Hematopoietic multipotent progenitor cell treated with erythropoietin and hydrocortisone succinate and interleukin-3 and kit ligand, for 17 days (in vitro differentiated cells): Measurements from ENCODE around the gene ARHGEF10L.
"Not testable (repeated sequence)": the region's sequence is repeated elsewhere in the genome, so short reads cannot be mapped to it uniquely, and the experiment has no call there.

Experiments used
- DNase-seq: peaks from one replicate; pipeline ENCODE4 v3.0.0-alpha.2; 2015; ENCODE audit warnings: low spot score

Gene ARHGEF10L, protein sequence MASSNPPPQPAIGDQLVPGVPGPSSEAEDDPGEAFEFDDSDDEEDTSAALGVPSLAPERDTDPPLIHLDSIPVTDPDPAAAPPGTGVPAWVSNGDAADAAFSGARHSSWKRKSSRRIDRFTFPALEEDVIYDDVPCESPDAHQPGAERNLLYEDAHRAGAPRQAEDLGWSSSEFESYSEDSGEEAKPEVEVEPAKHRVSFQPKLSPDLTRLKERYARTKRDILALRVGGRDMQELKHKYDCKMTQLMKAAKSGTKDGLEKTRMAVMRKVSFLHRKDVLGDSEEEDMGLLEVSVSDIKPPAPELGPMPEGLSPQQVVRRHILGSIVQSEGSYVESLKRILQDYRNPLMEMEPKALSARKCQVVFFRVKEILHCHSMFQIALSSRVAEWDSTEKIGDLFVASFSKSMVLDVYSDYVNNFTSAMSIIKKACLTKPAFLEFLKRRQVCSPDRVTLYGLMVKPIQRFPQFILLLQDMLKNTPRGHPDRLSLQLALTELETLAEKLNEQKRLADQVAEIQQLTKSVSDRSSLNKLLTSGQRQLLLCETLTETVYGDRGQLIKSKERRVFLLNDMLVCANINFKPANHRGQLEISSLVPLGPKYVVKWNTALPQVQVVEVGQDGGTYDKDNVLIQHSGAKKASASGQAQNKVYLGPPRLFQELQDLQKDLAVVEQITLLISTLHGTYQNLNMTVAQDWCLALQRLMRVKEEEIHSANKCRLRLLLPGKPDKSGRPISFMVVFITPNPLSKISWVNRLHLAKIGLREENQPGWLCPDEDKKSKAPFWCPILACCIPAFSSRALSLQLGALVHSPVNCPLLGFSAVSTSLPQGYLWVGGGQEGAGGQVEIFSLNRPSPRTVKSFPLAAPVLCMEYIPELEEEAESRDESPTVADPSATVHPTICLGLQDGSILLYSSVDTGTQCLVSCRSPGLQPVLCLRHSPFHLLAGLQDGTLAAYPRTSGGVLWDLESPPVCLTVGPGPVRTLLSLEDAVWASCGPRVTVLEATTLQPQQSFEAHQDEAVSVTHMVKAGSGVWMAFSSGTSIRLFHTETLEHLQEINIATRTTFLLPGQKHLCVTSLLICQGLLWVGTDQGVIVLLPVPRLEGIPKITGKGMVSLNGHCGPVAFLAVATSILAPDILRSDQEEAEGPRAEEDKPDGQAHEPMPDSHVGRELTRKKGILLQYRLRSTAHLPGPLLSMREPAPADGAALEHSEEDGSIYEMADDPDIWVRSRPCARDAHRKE (N-terminal part only)

DNA sequence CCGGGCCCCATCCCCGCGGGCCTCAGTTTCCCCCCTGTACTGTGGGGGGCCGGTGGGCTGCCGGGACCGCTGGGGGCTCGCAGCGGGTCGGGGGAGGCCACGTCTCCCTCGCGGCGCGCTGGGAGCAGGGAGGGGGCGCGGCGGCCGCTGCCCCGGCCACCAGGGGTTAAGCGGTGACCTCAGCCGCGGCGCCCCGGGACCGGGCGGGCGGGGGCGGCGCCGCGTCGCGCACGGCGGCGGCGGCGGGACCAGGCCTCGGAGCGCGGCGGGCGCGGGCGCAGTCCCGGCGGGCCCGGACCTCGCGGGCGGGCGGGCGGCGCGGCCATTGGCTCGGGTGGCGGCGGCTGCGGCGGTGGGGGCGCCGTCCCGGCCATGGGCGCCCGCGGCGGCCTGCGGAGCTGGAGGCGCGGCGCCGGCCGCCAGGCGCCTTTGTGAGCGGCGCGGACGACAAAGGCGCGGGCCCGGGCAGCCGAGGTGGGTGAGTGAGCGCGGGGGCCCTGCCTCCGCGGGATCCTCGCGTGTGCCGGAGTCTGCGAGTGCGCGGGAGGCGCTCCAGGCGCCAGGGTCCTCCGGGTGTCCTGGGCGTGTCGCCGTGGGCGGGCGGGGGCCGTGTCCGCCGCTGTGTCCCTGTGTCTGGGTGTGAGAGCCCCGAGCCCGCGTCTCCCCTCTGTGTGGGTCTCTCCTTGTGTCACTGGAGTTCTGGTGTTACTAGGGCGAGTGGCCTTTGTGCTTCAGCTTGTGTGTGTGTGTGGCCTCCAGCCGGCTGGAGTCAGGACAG is at the start of gene ARHGEF10L:
ARHGEF10L (plus strand) TSS at position 222 of the 778 bp plus-strand sequence. CDS start 40,898 bp downstream, outside the sequence.
- DNase-seq: no peak

DNA sequence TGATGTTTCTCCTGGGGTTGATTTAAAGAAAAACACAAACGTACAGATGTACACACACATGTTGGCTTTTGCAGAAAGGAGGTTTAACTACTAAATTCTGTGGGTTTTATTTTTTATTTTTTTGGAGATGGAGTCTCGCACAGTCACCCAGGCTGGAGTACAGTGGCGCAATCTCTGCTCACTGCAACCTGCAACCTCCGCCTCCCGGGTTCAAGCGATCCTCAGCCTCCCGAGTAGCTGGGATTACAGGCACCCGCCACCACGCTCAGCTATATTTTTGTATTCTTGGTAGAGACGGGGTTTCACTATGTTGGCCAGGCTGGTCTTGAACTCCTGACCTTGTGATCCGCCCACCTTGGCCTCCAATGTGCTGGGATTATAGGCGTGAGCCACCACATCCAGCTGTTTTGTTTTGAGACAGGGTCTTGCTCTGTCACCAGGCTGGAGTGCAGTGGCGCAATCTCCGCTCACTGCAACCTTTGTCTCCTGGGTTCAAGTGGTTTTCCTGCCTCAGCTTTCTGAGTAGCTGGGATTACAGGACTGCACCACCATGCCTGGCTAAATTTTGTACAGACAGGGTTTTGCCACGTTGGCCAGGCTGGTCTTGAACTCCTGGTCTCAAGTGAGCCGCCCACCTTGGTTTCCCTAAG is 49.6 kb upstream of the ARHGEF10L start:
- DNase-seq: not testable (repeated sequence)

DNA sequence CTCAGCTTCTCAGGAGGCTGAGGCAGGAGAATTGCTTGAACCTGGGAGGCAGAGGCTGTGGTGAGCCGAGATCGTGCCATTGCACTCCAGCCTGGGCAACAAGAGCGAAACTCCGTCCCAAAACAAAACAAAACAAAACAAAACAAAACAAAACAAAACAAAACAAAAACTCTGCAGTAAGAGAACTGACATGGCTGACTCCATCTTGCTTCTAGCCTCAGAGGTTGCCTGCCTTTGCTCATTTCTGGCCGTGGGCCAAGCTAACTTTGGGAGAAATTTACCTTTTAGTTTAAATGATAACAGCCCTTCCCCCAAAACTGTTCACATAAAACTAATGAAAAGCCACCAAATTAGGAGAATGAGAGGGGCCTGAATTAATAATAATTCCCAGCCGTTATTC is 48.8 kb upstream of the ARHGEF10L start:
- not testable (repeated sequence) for DNase-seq

DNA sequence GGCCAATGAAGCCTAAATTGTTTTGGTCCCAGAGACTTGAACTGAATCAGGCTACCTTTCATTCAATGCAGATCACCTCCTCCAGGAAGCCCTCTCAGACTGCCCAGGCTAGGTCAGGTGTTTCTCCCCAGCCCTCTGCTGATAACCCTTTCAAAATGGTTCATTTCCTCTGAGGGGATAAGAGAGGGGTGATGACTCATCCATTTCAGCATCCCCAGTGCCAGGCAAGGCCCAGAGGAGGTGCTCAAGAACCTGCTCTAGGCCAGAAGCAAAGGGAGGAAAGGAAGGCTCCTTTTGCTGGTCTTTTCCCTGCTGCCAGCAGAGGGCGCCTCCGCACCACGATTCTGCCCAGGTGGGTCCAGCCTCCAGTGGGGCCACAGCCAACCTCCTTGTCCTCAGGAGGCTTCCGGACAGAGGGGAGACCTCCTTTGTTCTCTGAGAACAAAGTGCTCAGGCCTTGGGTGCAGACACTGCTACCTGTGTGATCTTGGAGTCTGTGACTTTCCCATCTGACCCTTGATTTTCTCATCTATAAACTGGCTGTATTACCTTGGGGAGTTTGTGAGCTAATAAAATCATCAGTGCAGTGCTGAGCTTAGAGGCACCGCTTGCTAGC is 45.3 kb upstream of the ARHGEF10L start:
- DNase-seq: peak; percentile 57

DNA sequence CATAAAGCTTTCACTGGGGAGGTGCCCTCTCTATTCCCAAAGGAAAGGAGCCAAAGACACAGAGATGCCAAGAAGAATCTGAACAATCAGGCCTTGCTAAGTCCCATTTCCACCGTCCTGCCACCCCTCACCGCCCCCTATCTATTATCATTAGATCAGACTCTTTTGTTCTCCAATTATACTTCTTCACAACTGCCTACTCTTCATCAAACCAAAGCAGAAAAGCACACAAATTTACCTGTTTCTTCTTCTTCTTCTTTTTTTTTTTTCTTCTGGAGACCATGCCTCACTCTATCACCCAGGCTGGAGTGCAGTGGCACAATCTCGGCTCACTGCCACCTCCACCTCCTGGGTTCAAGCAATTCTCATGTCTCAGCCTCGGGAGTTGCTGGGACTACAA is 43.1 kb upstream of the ARHGEF10L start:
- no peak for DNase-seq

DNA sequence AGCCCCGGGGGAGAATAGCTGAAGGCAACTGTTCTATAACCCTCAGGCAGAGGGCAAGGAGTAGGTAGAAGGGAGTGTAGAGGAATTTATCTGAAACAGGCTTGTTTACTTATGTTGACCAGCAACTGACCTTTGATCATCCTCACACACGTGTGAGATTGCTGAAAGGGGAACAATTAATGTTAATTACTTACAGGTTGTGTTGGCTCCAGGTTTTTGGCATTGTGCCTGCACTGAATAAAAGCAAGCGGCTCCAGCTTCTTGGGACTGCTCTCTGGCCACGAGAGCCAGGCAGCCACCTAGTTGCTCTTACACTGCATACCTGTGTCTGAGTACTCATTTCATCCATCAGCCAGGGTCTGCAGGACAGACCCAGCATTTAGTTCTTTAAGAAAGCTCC is 41.3 kb upstream of the ARHGEF10L start:
- DNase-seq: no peak

DNA sequence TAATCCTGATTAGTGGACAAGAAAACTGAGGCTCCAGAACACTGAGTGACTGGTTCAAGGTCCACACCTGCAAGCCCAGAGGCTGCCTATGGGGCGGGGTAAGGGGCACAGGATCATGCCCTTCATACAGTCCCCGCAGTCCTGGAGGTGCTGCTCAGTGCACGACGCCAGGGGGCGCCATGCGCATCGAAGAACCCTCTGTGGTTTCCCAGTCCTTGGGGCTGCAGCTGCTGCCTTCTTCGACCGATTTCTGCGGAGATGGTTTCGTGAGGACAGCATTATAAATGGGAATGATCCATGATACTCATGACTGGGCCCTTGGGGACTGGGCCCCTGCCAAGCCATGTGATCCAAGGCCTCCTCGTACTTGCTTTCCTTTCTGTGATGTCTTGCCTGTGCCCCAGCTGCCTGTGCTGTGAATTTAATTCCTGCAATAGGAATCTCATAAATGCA is 37.1 kb upstream of the ARHGEF10L start:
- peak; percentile 37 for DNase-seq

DNA sequence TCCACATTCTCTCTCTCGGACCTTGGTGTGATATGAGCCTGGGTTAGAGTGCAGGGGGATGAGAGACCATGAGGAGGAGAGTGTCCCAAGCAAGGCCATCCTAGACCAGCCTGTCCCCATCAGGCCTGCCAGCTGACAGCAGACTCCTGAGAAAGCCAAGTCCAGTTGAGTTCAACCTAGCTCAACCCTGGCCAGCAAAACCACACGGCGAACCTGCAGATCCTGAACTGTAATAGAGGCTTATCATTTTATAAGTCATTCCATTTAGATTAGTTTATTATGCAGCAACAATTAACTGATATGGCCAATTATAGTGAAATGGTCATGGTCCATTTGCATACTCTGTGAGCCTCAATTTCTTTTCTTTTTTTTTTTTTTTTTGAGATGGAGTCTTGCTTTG is 36.4 kb upstream of the ARHGEF10L start:
- DNase-seq: no peak

DNA sequence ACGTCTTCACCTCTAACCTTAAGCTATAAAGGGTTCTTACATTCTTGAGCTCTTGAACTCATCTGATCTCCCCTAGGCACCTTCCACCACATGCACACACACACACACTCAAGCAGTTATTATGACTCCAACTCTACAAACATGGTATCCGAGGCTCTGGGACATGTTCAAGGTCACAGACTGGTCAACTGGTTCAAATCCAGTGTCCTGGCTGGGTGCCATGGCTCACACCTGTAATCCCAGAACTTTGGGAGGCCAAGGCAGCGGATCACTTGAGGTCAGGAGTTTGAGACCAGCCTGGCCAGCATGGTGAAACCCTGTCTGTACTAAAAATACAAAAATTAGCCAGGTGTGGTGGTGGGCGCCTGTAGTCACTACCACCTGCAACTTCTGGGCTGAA is 32.3 kb upstream of the ARHGEF10L start:
- not testable (repeated sequence) for DNase-seq

DNA sequence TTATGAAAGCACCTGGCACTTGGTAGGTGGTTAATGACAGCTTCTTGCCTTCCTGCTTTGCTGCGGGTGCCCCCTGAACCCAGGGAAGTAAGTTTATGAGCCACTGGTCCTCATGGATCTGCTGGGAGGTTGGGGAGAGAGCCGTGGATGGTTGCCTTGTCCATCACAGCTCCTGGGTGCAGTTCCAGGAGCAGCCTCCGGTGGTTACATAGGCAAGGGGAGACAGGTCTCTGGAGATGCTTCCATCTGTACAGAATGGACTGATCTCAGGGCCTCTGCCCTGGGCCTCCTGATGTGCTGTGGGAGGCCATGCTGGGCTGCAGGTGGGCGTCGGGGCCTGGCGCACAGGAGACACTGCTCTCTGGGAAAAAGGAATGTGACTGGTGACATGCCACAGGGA is 31.6 kb upstream of the ARHGEF10L start:
- DNase-seq: no peak

DNA sequence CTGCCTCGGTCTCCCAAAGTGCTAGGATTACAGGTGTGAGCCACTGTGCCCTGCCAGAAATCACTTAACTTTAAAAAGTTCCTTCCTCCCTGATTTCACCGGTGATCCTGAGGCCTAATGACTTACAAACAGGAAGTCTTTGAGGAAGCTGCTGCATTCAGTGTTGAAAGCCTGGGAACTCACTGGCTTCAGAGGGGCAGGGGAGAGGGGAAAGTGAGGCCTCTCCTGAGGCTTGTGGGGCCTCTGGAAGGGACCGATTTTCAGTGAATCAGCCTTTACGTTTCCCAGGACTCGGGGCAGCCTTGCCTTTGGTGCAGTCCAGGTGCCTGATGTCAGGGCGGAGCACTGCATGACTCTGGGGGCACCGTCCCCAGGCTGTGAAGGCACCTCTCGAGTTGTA is 30.1 kb upstream of the ARHGEF10L start:
- DNase-seq: no peak

DNA sequence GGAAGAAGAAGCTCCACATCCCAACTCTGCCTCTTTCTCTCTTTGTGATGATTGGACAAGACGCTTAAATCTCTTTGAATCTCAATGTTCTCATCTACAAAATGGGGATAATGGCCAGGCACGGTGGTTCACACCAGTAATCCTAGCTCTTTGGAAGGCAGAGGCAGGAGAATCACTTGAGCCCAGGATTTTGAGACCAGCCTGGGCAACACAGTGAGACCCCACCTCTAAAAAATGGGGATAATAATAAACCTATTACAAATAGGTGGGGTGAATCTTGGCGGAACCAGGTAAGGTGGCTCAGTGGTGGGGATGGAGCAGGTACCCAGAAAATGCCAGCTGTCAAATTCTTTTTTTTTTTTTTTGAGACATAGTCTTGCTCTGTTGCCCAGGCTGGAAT is 29.4 kb upstream of the ARHGEF10L start:
- no peak for DNase-seq

DNA sequence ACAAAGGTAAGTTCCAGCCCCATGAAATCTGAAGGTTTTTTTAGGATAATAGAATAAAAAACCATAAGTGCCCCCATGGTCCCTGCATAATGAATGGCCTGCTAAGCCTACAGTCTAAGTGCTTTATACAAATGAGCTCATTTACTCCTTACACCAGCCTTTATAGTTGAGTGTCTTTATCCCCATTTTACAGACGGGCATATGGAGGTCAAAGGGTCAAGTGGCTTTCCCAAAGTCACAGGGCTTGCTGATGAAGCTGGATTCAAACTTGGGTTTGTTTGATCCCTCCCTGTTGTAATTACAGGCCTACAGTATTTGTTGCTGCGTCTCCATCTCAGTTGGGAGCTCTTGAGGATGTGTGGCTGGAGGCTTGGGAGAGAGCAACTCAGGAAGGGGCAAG is 28.3 kb upstream of the ARHGEF10L start:
- no peak for DNase-seq

DNA sequence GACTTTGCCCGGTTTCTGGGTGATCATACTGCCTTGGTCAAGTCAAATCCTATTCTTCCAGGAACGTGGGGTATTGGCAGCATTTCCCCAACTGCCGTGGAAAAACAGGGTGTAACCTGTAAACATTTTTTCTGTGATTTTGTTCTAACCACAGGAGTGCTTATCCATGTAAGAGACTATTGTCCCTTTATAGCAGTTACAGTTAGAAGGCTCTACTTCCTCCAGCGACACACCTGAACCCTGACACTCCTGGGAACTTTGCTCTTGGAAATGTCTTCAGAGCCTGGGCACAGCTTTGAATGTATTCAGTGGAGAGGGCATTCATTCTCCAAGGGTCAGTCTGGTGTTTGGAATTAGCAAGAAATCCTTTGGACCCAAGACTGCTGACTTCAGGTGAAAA is 26.4 kb upstream of the ARHGEF10L start:
- DNase-seq: no peak

DNA sequence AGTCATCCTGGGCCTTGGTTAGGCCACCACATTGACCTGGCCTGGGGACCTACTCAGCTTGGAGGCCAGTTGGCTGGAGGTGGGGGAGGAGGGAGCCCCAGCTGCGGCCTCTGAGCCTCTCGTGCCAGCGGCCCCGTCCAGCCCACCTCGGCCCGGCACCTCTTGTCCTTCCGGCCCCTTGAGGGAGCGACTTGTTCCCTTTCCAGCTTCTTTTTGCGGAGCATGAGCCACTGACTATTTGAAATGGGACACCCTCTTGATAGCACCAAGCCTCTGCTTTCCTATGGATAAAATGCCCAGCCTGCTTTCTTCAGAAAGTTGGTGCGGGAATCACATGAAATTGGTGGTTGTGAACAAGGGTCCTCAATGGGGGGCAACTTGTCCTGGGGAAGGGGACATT is 24.7 kb upstream of the ARHGEF10L start:
- DNase-seq: no peak

DNA sequence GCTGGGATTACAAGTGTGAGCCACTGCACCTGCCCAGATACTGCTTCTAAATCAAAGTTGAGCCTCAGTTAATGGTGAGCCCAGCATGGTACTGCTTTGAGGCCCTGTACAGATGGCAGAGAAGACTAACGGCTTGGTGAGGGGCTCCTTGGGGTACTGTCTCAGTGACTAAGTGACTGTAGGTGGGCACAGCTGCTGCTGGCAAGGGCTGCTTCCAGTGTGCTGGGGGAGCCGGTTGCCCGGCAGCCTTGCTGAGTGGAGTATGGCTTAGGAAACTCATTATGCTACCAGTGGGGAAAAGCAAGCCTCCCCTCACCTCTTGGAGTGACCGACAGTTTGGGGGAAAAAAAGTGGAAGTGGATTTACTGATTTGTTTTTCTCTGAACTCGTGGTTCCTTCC is 23.6 kb upstream of the ARHGEF10L start:
- no peak for DNase-seq

DNA sequence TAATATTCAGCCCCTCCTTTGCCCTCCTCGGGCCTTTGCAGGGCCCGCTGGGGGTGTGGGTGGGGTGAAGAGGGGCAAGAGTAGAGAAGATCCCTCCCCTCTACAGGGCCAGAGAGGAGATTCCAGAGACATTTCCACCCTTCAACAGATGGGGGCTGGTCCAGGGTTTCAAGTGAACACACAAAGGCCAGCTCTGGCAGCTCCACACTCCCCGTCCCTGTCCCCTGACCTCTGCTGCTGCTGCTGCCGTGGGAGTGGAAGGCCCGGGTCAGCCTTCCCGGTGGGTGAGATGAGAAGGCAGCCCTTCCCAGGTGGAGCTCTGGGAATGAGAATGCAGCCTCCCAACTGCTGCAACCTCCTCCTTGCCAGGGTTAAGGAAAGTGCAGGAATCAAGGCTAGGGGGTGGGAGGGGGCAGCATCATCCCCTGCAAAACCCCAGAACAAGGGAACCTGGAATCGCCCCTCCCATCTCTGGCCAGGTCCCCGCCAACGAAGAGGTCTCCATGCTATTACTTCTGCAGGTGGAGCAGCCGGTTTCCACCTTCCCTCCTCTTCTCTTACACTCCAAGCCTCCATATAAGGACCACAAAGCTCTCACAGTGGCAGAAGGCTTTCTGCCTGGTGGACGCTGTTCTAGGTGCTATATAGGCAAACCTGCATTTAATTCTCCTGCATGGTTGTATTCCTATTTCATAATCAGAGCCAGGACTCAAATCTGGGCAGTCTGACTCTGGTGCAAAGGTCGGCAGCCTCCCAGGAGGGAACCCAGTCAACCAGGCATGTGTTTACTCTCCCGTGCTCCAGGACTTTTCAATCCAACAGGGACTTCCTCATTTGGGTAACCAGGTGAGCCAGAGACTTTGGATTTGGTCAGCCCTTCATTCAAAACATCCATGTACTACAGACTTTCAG is 22.9 kb upstream of the ARHGEF10L start:
- DNase-seq: no peak

DNA sequence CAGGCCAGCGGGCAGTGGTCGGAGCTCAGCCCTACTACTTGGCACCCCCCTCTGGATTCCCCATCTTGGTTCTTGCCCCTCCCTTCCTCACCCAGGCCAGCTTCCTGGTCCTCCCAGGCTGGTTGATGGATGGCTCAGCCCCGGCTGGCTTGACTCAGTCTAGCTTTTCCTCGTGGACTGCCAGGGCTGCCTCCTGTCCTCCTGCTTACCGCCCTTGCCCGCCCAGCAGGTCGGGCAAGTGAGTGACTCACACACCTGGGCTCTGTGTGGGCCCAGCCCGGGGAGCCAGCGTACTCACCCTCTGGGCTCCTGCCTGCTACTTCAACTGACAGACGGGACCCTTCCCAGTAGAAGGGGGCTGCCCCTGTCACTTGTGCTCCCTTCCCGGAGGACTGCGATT is 19.5 kb upstream of the ARHGEF10L start:
- no peak for DNase-seq
